ENCODE measurements around the gene KRT40.

KRT40 gene

GRCh38 chr17:40992666-40993065, 8.5 kb upstream of the KRT40 start:
- Histone ChIP-seq H3K9ac (ENCODE audit: low read depth, low read length) (no peak overlapping the region), H3K4me2 (ENCODE audit: insufficient read depth, low read length) (no peak overlapping the region), H3K27me3 (ENCODE audit: insufficient read depth, low read length, poor library complexity) (peaks cover 38% of the 10 kb centered on the region), H3K4me3 (ENCODE audit: low read depth in 1 of 2, low read length in 2 of 2) (no peak overlapping the region), H4K20me1 (ENCODE audit: insufficient read depth, low read length) (no peaks in the 10 kb centered on the region), H3K4me1 (ENCODE audit: insufficient read depth, low read length) (no peaks in the 10 kb centered on the region), H2AFZ (ENCODE audit: low read depth, low read length) (no peak overlapping the region), H3K27ac (ENCODE audit: low read length) (no peak overlapping the region), H3K36me3 (ENCODE audit: insufficient read depth, low read length) (no peaks in the 10 kb centered on the region), H3K79me2 (ENCODE audit: insufficient read depth, low read length) (no peaks in the 10 kb centered on the region), H3K9me3 (ENCODE audit: insufficient read depth, low read length, severe bottlenecking) (no peaks in the 10 kb centered on the region)
- ATAC-seq (ENCODE audit: insufficient read depth, low read depth) (no peak), DNase-seq (no peak)
- no peak for TF ChIP-seq EZH2 (IDR thresholded peaks at IDR 0.05; ENCODE audit: borderline replicate concordance, low read depth, low read length, severe bottlenecking)
- TF ChIP-seq, protein P1, sequence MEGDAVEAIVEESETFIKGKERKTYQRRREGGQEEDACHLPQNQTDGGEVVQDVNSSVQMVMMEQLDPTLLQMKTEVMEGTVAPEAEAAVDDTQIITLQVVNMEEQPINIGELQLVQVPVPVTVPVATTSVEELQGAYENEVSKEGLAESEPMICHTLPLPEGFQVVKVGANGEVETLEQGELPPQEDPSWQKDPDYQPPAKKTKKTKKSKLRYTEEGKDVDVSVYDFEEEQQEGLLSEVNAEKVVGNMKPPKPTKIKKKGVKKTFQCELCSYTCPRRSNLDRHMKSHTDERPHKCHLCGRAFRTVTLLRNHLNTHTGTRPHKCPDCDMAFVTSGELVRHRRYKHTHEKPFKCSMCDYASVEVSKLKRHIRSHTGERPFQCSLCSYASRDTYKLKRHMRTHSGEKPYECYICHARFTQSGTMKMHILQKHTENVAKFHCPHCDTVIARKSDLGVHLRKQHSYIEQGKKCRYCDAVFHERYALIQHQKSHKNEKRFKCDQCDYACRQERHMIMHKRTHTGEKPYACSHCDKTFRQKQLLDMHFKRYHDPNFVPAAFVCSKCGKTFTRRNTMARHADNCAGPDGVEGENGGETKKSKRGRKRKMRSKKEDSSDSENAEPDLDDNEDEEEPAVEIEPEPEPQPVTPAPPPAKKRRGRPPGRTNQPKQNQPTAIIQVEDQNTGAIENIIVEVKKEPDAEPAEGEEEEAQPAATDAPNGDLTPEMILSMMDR (IDR thresholded peaks at IDR 0.05; ENCODE audit: borderline replicate concordance, extremely low read depth, low read length, poor library complexity, severe bottlenecking) = no peak

- Histone ChIP-seq H3K9me3 (ENCODE audit: insufficient read depth, low read length, severe bottlenecking) (no peaks in the 10 kb centered on the region), H3K9ac (ENCODE audit: low read depth, low read length) (no peak overlapping the region), H3K4me3 (ENCODE audit: low read depth in 1 of 2, low read length in 2 of 2) (no peak overlapping the region), H3K4me1 (ENCODE audit: insufficient read depth, low read length) (no peaks in the 10 kb centered on the region), H3K4me2 (ENCODE audit: insufficient read depth, low read length) (no peak overlapping the region), H3K36me3 (ENCODE audit: insufficient read depth, low read length) (no peaks in the 10 kb centered on the region), H4K20me1 (ENCODE audit: insufficient read depth, low read length) (no peaks in the 10 kb centered on the region), H3K79me2 (ENCODE audit: insufficient read depth, low read length) (no peaks in the 10 kb centered on the region), H2AFZ (ENCODE audit: low read depth, low read length) (no peak overlapping the region), H3K27me3 (ENCODE audit: insufficient read depth, low read length, poor library complexity) (peaks cover 29% of the 10 kb centered on the region), H3K27ac (ENCODE audit: low read length) (no peak overlapping the region)
- TF ChIP-seq, protein P1 (IDR thresholded peaks at IDR 0.05; ENCODE audit: borderline replicate concordance, extremely low read depth, low read length, poor library complexity, severe bottlenecking) = no peak
- no peak for TF ChIP-seq EZH2 (IDR thresholded peaks at IDR 0.05; ENCODE audit: borderline replicate concordance, low read depth, low read length, severe bottlenecking)
- no peak for ATAC-seq (ENCODE audit: insufficient read depth, low read depth)
- no peak for DNase-seq
Observed at GRCh38 chr17:40986920-40987319, 2.8 kb upstream of the KRT40 start.

GRCh38 chr17:40981115-40981514, 3.0 kb downstream of the KRT40 start:
- Histone ChIP-seq H3K4me1 (ENCODE audit: insufficient read depth, low read length) (no peaks in the 10 kb centered on the region), H4K20me1 (ENCODE audit: insufficient read depth, low read length) (no peaks in the 10 kb centered on the region), H3K79me2 (ENCODE audit: insufficient read depth, low read length) (no peaks in the 10 kb centered on the region), H3K27me3 (ENCODE audit: insufficient read depth, low read length, poor library complexity) (peaks cover 23% of the 10 kb centered on the region), H3K9ac (ENCODE audit: low read depth, low read length) (no peak overlapping the region), H3K4me3 (ENCODE audit: low read depth in 1 of 2, low read length in 2 of 2) (no peak overlapping the region), H3K4me2 (ENCODE audit: insufficient read depth, low read length) (no peak overlapping the region), H2AFZ (ENCODE audit: low read depth, low read length) (no peak overlapping the region), H3K27ac (ENCODE audit: low read length) (no peak overlapping the region), H3K9me3 (ENCODE audit: insufficient read depth, low read length, severe bottlenecking) (no peaks in the 10 kb centered on the region), H3K36me3 (ENCODE audit: insufficient read depth, low read length) (no peaks in the 10 kb centered on the region)
- ATAC-seq (ENCODE audit: insufficient read depth, low read depth) (no peak), DNase-seq (no peak)
- TF ChIP-seq EZH2 (IDR thresholded peaks at IDR 0.05; ENCODE audit: borderline replicate concordance, low read depth, low read length, severe bottlenecking) = no peak
- TF ChIP-seq, protein P1 (IDR thresholded peaks at IDR 0.05; ENCODE audit: borderline replicate concordance, extremely low read depth, low read length, poor library complexity, severe bottlenecking) = no peak

GRCh38 chr17:40980596-40980995, 3.5 kb downstream of the KRT40 start:
- H3K4me3 ChIP-seq (ENCODE audit: low read depth in 1 of 2, low read length in 2 of 2) = no peak overlapping the region
- no peaks in the 10 kb centered on the region for H3K36me3 ChIP-seq (ENCODE audit: insufficient read depth, low read length)
- no peaks in the 10 kb centered on the region for H3K9me3 ChIP-seq (ENCODE audit: insufficient read depth, low read length, severe bottlenecking)
- H3K4me2 ChIP-seq (ENCODE audit: insufficient read depth, low read length) = no peak overlapping the region
- no peak for ATAC-seq (ENCODE audit: insufficient read depth, low read depth)
- H2AFZ ChIP-seq (ENCODE audit: low read depth, low read length) = no peak overlapping the region
- TF ChIP-seq, protein P1 (IDR thresholded peaks at IDR 0.05; ENCODE audit: borderline replicate concordance, extremely low read depth, low read length, poor library complexity, severe bottlenecking) = no peak
- no peak for TF ChIP-seq EZH2 (IDR thresholded peaks at IDR 0.05; ENCODE audit: borderline replicate concordance, low read depth, low read length, severe bottlenecking)
- H3K27me3 ChIP-seq (ENCODE audit: insufficient read depth, low read length, poor library complexity) = peaks cover 23% of the 10 kb centered on the region
- H3K9ac ChIP-seq (ENCODE audit: low read depth, low read length) = no peak overlapping the region
- H3K4me1 ChIP-seq (ENCODE audit: insufficient read depth, low read length) = no peaks in the 10 kb centered on the region
- no peak overlapping the region for H3K27ac ChIP-seq (ENCODE audit: low read length)
- H4K20me1 ChIP-seq (ENCODE audit: insufficient read depth, low read length) = no peaks in the 10 kb centered on the region
- no peaks in the 10 kb centered on the region for H3K79me2 ChIP-seq (ENCODE audit: insufficient read depth, low read length)
- no peak for DNase-seq

Measured in DND-41 (cell line).